GM23338 (cell line): Measurements from ENCODE around the gene PPP1CC. TPM values are rescaled to one million over a fixed set of nuclear protein-coding genes. Genes with fewer than 3 reads are reported as not detected.

Experiments used
- ATAC-seq: fragments of 200-7000 bp; cut with Tn5 transposase; 3 replicates; pipeline ENCODE4 v1.9.1; 2020
- DNase-seq: peaks from one replicate; pipeline ENCODE4 v3.0.0-alpha.2; 2015; ENCODE audit warnings: low spot score
- H2AFZ ChIP-seq: fragments of 200-600 bp; sonication (generic); 2 replicates; pipeline ENCODE4 v1.8.0; 2016; ENCODE audit warnings: antibody characterized with exemption, mild to moderate bottlenecking, moderate library complexity
- H3F3A ChIP-seq: fragments of 200-600 bp; sonication (generic); replicated peaks from 2 replicates; pipeline ENCODE4 v1.8.0; 2017; ENCODE audit warnings: antibody characterized with exemption, mixed run types, low read depth
- H3K27ac ChIP-seq: fragments of 200-600 bp; sonication (generic); 2 replicates; pipeline ENCODE4 v1.6.1; 2016; ENCODE audit warnings: low read depth
- H3K27me3 ChIP-seq: fragments of 200-600 bp; sonication (generic); 2 replicates; pipeline ENCODE4 v1.8.0; 2016; ENCODE audit warnings: mild to moderate bottlenecking, mixed run types, moderate library complexity; ENCODE audit not compliant: insufficient read depth
- H3K36me3 ChIP-seq: fragments of 200-600 bp; sonication (generic); 2 replicates; pipeline ENCODE4 v1.8.0; 2016; ENCODE audit warnings: mild to moderate bottlenecking; ENCODE audit not compliant: insufficient read depth
- H3K4me1 ChIP-seq: fragments of 200-600 bp; sonication (generic); 2 replicates; pipeline ENCODE4 v1.8.0; 2016; ENCODE audit warnings: mild to moderate bottlenecking, moderate library complexity; ENCODE audit not compliant: insufficient read depth
- H3K4me2 ChIP-seq: fragments of 200-600 bp; sonication (generic); 2 replicates; pipeline ENCODE4 v1.7.1; 2017; ENCODE audit warnings: mixed run types
- H3K4me3 ChIP-seq: fragments of 200-600 bp; sonication (generic); 2 replicates; pipeline ENCODE4 v1.6.1; 2016; ENCODE audit warnings: mixed run types
- H3K79me2 ChIP-seq: fragments of 200-600 bp; sonication (generic); replicated peaks from 2 replicates; pipeline ENCODE4 v1.8.0; 2017; ENCODE audit warnings: mild to moderate bottlenecking; ENCODE audit not compliant: insufficient read depth
- H3K9me2 ChIP-seq: fragments of 200-600 bp; sonication (generic); 2 replicates; pipeline ENCODE4 v1.8.0; 2017; ENCODE audit not compliant: insufficient read depth
- H4K20me1 ChIP-seq: fragments of 200-600 bp; sonication (generic); replicated peaks from 2 replicates; pipeline ENCODE4 v1.8.0; 2017; ENCODE audit warnings: mild to moderate bottlenecking; ENCODE audit not compliant: insufficient read depth
- H3K27ac Mint-ChIP-seq: 2 replicates; pipeline ENCODE4 v1.8.0; 2020; ENCODE audit warnings: inconsistent platforms, mild to moderate bottlenecking, moderate library complexity, mixed read lengths
- H3K27me3 Mint-ChIP-seq: 3 replicates; pipeline ENCODE4 v1.8.0; 2022; ENCODE audit warnings: low read depth, mild to moderate bottlenecking, moderate library complexity, mixed read lengths, inconsistent platforms; ENCODE audit not compliant: insufficient read depth, poor library complexity
- H3K36me3 Mint-ChIP-seq: 3 replicates; pipeline ENCODE4 v1.8.0; 2021; ENCODE audit warnings: low read depth, mild to moderate bottlenecking, inconsistent platforms, moderate library complexity, mixed read lengths
- H3K4me1 Mint-ChIP-seq: 3 replicates; pipeline ENCODE4 v1.8.0; 2020; ENCODE audit warnings: mild to moderate bottlenecking, inconsistent platforms, mixed read lengths
- H3K4me3 Mint-ChIP-seq: 3 replicates; pipeline ENCODE4 v1.8.0; 2021; ENCODE audit warnings: moderate library complexity, mild to moderate bottlenecking, inconsistent platforms, mixed read lengths
- H3K9me3 Mint-ChIP-seq: 3 replicates; pipeline ENCODE4 v1.8.0; 2020; ENCODE audit warnings: moderate library complexity, mild to moderate bottlenecking, inconsistent platforms, mixed read lengths
- CREB1 ChIP-seq: fragments of 250-450 bp; sonication (Bioruptor Pico); IDR thresholded peaks from 2 replicates; pipeline ENCODE4 v1.5.0; 2020; ENCODE audit warnings: low read depth, mild to moderate bottlenecking, moderate library complexity
- ETS1 ChIP-seq: IDR thresholded peaks from 2 replicates; pipeline ENCODE4 v1.6.1; 2016; ENCODE audit warnings: antibody characterized with exemption
- EZH2 ChIP-seq: fragments of 200-600 bp; sonication (generic); IDR thresholded peaks from one replicate; pipeline ENCODE4 v1.8.0; 2017; ENCODE audit warnings: antibody characterized with exemption, mild to moderate bottlenecking, low read depth; ENCODE audit not compliant: unreplicated experiment
- EZH2phosphoT487 ChIP-seq: fragments of 200-600 bp; sonication (generic); IDR thresholded peaks from one replicate; pipeline ENCODE4 v1.8.1; 2018; ENCODE audit warnings: antibody characterized with exemption; ENCODE audit not compliant: unreplicated experiment
- JUNB ChIP-seq: IDR thresholded peaks from one replicate; pipeline ENCODE4 v1.6.1; 2016; ENCODE audit warnings: antibody characterized with exemption; ENCODE audit not compliant: unreplicated experiment
- NANOG ChIP-seq: IDR thresholded peaks from 2 replicates; pipeline ENCODE4 v1.6.1; 2016; ENCODE audit warnings: antibody characterized with exemption, borderline replicate concordance
- POLR2AphosphoS5 ChIP-seq: IDR thresholded peaks from 2 replicates; pipeline ENCODE4 v1.6.1; 2016; ENCODE audit warnings: antibody characterized with exemption, low read depth
- REST ChIP-seq: IDR thresholded peaks from one replicate; pipeline ENCODE4 v1.6.1; 2018; ENCODE audit warnings: antibody characterized with exemption; ENCODE audit not compliant: unreplicated experiment
- ZNF114 ChIP-seq: fragments of 250-450 bp; sonication (Bioruptor Pico); IDR thresholded peaks from 2 replicates; pipeline ENCODE4 v1.5.0; 2020; ENCODE audit warnings: mild to moderate bottlenecking, moderate library complexity
- ZNF331 ChIP-seq: fragments of 250-450 bp; sonication (Bioruptor Pico); IDR thresholded peaks from 2 replicates; pipeline ENCODE4 v1.5.0; 2020; ENCODE audit warnings: low read depth, mild to moderate bottlenecking, moderate library complexity
- ZNF462 ChIP-seq: fragments of 250-450 bp; sonication (Bioruptor Pico); IDR thresholded peaks from 2 replicates; pipeline ENCODE4 v1.5.0; 2020; ENCODE audit warnings: mild to moderate bottlenecking, moderate library complexity
- polyA plus RNA-seq: library from polyadenylated mRNA; unstranded; fragments of >200 nt; fragmentation: Nextera tagmentation; extraction: Ambion mirVana; gene quantifications from 2 replicates; pipeline ENCODE4 v1.2.1, GENCODE V29; 2016
- total RNA-seq: library from RNA; depleted of rRNA; stranded (reverse); fragments of >200 nt; shearing (Covaris generic); gene quantifications from 2 replicates; pipeline ENCODE4 v1.2.3, GENCODE V29; 2014
- TF ChIP-seq, protein P1 (sequence below), 2 experiments: fragments of 200-600 bp in 1 of 2; sonication (generic) in 1 of 2; conservative IDR thresholded peaks; 2 replicates each; pipeline versions ENCODE4 v1.5.1 to v1.6.1; 2016 to 2017; ENCODE audit warnings: antibody characterized with exemption in 2 of 2, low read depth in 2 of 2, mild to moderate bottlenecking in 2 of 2, moderate library complexity in 1 of 2

PPP1CC gene
- total and polyA plus RNA-seq, 2 experiments from 2014 or later = 276 to 501 TPM

DNA sequence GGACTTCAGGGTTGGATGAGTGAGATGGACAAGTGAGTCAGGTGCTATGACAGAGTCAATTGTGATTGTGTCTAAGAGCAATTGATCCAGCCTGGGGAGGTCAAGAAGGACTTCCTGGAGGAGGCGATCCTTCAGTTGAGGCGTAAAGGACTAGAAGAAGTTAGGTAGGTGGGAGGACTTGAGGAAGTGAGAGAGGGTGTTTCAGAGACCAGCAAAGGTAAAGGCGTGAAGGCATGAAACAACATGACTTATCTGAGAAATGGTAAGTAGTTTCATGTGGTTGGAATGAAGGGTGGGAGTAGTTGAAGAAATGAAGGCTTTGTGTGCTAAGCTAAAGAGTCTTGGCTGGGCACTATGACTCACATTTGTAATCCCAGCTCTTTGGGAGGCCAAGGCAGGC is 48.9 kb upstream of the PPP1CC start:
- Histone ChIP-seq H3K4me2 (no peak overlapping the region), H3K4me3 (no peak overlapping the region), H2AFZ (no peak overlapping the region), H3K79me2 (no peaks in the 10 kb centered on the region), H4K20me1 (no peaks in the 10 kb centered on the region), H3F3A (no peaks in the 10 kb centered on the region), H3K9me2 (0 out of 2 replicates have a peak, but pooled peaks cover 4% of the 10 kb centered on the region), H3K27me3 (no peaks in the 10 kb centered on the region), H3K4me1 (no peaks in the 10 kb centered on the region), H3K27ac (no peak overlapping the region), H3K36me3 (no peaks in the 10 kb centered on the region)
- ATAC-seq = no peak
- no peak overlapping the region for H3K4me3 Mint-ChIP-seq
- TF ChIP-seq ZNF114 = no peak
- TF ChIP-seq POLR2AphosphoS5 = no peak
- TF ChIP-seq ZNF462 (CRISPR knock-in tag) = no peak
- TF ChIP-seq EZH2 = no peak
- TF ChIP-seq CREB1 (CRISPR knock-in tag) = no peak
- no peak for TF ChIP-seq ZNF331 (CRISPR knock-in tag)
- TF ChIP-seq EZH2phosphoT487 = no peak
- TF ChIP-seq JUNB = no peak
- no peak for TF ChIP-seq REST
- TF ChIP-seq, protein P1, sequence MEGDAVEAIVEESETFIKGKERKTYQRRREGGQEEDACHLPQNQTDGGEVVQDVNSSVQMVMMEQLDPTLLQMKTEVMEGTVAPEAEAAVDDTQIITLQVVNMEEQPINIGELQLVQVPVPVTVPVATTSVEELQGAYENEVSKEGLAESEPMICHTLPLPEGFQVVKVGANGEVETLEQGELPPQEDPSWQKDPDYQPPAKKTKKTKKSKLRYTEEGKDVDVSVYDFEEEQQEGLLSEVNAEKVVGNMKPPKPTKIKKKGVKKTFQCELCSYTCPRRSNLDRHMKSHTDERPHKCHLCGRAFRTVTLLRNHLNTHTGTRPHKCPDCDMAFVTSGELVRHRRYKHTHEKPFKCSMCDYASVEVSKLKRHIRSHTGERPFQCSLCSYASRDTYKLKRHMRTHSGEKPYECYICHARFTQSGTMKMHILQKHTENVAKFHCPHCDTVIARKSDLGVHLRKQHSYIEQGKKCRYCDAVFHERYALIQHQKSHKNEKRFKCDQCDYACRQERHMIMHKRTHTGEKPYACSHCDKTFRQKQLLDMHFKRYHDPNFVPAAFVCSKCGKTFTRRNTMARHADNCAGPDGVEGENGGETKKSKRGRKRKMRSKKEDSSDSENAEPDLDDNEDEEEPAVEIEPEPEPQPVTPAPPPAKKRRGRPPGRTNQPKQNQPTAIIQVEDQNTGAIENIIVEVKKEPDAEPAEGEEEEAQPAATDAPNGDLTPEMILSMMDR (conservative IDR thresholded peaks at IDR 0.05; ENCODE audit: low read depth in 2 of 2) = no peak
- TF ChIP-seq ETS1 = no peak
- no peak for TF ChIP-seq NANOG
- no peak for DNase-seq
- no peaks in the 10 kb centered on the region for H3K4me1 Mint-ChIP-seq
- no peaks in the 10 kb centered on the region for H3K9me3 Mint-ChIP-seq
- no peaks in the 10 kb centered on the region for H3K36me3 Mint-ChIP-seq
- no peak overlapping the region for H3K27ac Mint-ChIP-seq
- H3K27me3 Mint-ChIP-seq = no peaks in the 10 kb centered on the region
